HFFc6 (cell line): Measurements from ENCODE around the gene FBXO10. TPM values are rescaled to one million over a fixed set of nuclear protein-coding genes. Genes with fewer than 3 reads are reported as not detected.
A peak's percentile ranks its signal among the peaks of the same experiment; 100 is the strongest.

ENCODE experiments used
- DNase-seq: peaks from one replicate; pipeline ENCODE4 v3.0.0-alpha.2; 2018
- H3K27ac Mint-ChIP-seq: 2 replicates; pipeline ENCODE4 v1.8.0; 2020; ENCODE audit warnings: mild to moderate bottlenecking, mixed read lengths
- H3K27me3 Mint-ChIP-seq: 2 replicates; pipeline ENCODE4 v1.8.0; 2021; ENCODE audit warnings: mild to moderate bottlenecking, moderate library complexity, mixed read lengths; ENCODE audit not compliant: insufficient read depth
- H3K36me3 Mint-ChIP-seq: 2 replicates; pipeline ENCODE4 v1.8.0; 2021; ENCODE audit warnings: low read depth, mixed read lengths
- H3K4me1 Mint-ChIP-seq: 2 replicates; pipeline ENCODE4 v1.8.0; 2020; ENCODE audit warnings: low read depth, mixed read lengths
- H3K4me3 Mint-ChIP-seq: 2 replicates; pipeline ENCODE4 v1.8.0; 2020; ENCODE audit warnings: mild to moderate bottlenecking, moderate library complexity, mixed read lengths
- H3K9me3 Mint-ChIP-seq: 2 replicates; pipeline ENCODE4 v1.8.0; 2020; ENCODE audit warnings: mild to moderate bottlenecking, mixed read lengths
- CTCF ChIP-seq: fragments of 200-600 bp; sonication (generic); IDR thresholded peaks from 2 replicates; pipeline ENCODE4 v1.5.0; 2021; ENCODE audit warnings: antibody characterized with exemption, mild to moderate bottlenecking
- total RNA-seq, 6 experiments: library from RNA; stranded (reverse); fragmentation: NEBNext Ultra II Directional; extraction: Animal tissue kit (Norgen Biotek cat#: 25700); gene quantifications; 2 replicates in 1 of 6; 3 replicates in 5 of 6; pipeline ENCODE4 v1.2.3, GENCODE V29; 2021

The FBXO10 gene
- total RNA-seq, 6 experiments from 2014 or later: 6.0 to 8.9 (median 7.0) TPM

- Mint-ChIP-seq H3K27me3 (no peaks in the 10 kb centered on the region), H3K4me1 (peaks cover 39% of the 10 kb centered on the region), H3K36me3 (no peaks in the 10 kb centered on the region), H3K4me3 (peak overlapping the region; percentile 91), H3K27ac (no peak overlapping the region; the same call in 1 of the 2 replicates), H3K9me3 (no peaks in the 10 kb centered on the region)
- DNase-seq: no peak
- no peak for TF ChIP-seq CTCF
Observed at GRCh38 chr9:37575001-37575400, 1.2 kb downstream of the FBXO10 start.

GRCh38 chr9:37574241-37574721 is 1.9 kb downstream of the FBXO10 start:
- H3K4me3 Mint-ChIP-seq: peak overlapping the region; percentile 13; the same call in 1 of the 2 replicates
- H3K4me1 Mint-ChIP-seq: peaks cover 39% of the 10 kb centered on the region
- no peaks in the 10 kb centered on the region for H3K9me3 Mint-ChIP-seq
- H3K36me3 Mint-ChIP-seq: no peaks in the 10 kb centered on the region
- H3K27ac Mint-ChIP-seq: peak overlapping the region; percentile 71
- no peak for TF ChIP-seq CTCF
- DNase-seq: peak; percentile 32
- H3K27me3 Mint-ChIP-seq: no peaks in the 10 kb centered on the region

GRCh38 chr9:37571282-37571681 is 4.9 kb downstream of the FBXO10 start:
- no peaks in the 10 kb centered on the region for H3K27me3 Mint-ChIP-seq
- peaks cover 27% of the 10 kb centered on the region for H3K4me1 Mint-ChIP-seq
- no peaks in the 10 kb centered on the region for H3K9me3 Mint-ChIP-seq
- no peaks in the 10 kb centered on the region for H3K36me3 Mint-ChIP-seq
- no peak for DNase-seq
- H3K27ac Mint-ChIP-seq: no peak overlapping the region
- no peak for TF ChIP-seq CTCF
- H3K4me3 Mint-ChIP-seq: no peak overlapping the region

- no peak for TF ChIP-seq CTCF
- no peak overlapping the region for H3K4me3 Mint-ChIP-seq
- H3K9me3 Mint-ChIP-seq: no peaks in the 10 kb centered on the region
- no peaks in the 10 kb centered on the region for H3K27me3 Mint-ChIP-seq
- peaks cover 20% of the 10 kb centered on the region; the same call in 1 of the 2 replicates for H3K36me3 Mint-ChIP-seq
- peaks cover 9% of the 10 kb centered on the region; the same call in 1 of the 2 replicates for H3K4me1 Mint-ChIP-seq
- H3K27ac Mint-ChIP-seq: no peak overlapping the region
- no peak for DNase-seq
Observed at GRCh38 chr9:37566716-37567115, 9.5 kb downstream of the FBXO10 start.

GRCh38 chr9:37565661-37566618 is 10.2 kb downstream of the FBXO10 start:
- H3K9me3 Mint-ChIP-seq: no peaks in the 10 kb centered on the region
- H3K27ac Mint-ChIP-seq: no peak overlapping the region
- TF ChIP-seq CTCF: no peak
- peaks cover 9% of the 10 kb centered on the region; the same call in 1 of the 2 replicates for H3K4me1 Mint-ChIP-seq
- no peak for DNase-seq
- peaks cover 20% of the 10 kb centered on the region; the same call in 1 of the 2 replicates for H3K36me3 Mint-ChIP-seq
- no peaks in the 10 kb centered on the region for H3K27me3 Mint-ChIP-seq
- no peak overlapping the region for H3K4me3 Mint-ChIP-seq
